ENCODE results near the gene ESAM. TPM values are rescaled to one million over a fixed set of nuclear protein-coding genes. Genes with fewer than 3 reads are reported as not detected.

ESAM gene
- total RNA-seq, 1 donor from 2014 or later, result not detected

DNA sequence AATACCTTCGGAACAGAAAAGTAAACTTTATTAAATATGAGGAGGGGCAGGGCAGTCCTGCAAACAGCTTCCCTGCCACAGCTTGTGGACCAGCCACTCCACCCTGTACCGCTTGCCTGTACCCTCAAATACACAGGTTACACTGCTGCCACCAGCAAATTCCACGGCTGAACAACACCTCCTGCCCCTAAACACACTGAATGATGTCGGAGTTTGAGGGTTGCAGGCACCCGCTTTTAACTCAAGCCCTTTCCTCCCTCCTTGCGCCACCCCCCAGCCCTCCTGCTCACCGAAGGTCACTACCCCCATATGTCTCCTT is 14.0 kb downstream of the ESAM start:
- no peaks in the 10 kb centered on the region for H3K27me3 ChIP-seq (ENCODE audit: control insufficient read depth, insufficient read depth, low read length)
- FAIRE-seq, result no peak
- H3K4me3 ChIP-seq (ENCODE audit: low read depth, low read length), result no peak overlapping the region
- DNase-seq (ENCODE audit: low read depth), result no peak
- TF ChIP-seq, protein P1, sequence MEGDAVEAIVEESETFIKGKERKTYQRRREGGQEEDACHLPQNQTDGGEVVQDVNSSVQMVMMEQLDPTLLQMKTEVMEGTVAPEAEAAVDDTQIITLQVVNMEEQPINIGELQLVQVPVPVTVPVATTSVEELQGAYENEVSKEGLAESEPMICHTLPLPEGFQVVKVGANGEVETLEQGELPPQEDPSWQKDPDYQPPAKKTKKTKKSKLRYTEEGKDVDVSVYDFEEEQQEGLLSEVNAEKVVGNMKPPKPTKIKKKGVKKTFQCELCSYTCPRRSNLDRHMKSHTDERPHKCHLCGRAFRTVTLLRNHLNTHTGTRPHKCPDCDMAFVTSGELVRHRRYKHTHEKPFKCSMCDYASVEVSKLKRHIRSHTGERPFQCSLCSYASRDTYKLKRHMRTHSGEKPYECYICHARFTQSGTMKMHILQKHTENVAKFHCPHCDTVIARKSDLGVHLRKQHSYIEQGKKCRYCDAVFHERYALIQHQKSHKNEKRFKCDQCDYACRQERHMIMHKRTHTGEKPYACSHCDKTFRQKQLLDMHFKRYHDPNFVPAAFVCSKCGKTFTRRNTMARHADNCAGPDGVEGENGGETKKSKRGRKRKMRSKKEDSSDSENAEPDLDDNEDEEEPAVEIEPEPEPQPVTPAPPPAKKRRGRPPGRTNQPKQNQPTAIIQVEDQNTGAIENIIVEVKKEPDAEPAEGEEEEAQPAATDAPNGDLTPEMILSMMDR (IDR thresholded peaks at IDR 0.05; ENCODE audit: insufficient read depth, low read length, severe bottlenecking), result no peak
- no peaks in the 10 kb centered on the region for H3K36me3 ChIP-seq (ENCODE audit: control insufficient read depth, insufficient read depth, low read length)

DNA sequence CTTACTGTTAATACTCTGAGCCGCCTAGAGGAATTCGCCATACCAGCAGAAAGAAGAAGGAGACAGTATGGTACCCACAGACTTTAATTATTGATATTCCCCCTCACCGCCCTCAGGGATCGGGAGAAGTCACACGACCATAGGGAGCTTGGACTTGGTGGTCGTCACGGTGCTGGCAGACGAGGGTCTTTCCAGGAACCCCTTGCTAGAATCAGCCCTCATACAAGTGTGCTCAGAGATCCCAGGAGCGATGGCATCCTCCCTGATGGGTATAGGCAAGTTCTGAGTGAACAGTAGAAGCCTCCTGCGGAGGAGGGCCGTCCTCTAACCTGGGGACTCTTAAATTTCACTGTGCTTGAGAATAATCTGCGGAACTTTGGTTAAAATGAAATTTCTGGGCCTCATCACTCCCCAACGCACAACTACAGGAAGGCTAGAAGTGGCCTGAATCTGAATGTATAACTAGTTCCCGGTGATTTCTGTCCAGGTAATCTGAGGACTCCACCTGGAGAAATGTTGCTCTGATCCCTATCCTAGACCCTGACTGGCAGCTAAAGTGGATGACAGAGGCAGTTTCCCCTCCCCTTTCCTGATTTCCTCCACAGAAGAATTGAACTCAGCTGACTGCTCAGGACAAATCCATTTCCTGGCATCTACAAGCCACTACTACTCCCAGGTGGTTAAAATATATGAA is 14.5 kb downstream of the ESAM start:
- TF ChIP-seq, protein P1 (IDR thresholded peaks at IDR 0.05; ENCODE audit: insufficient read depth, low read length, severe bottlenecking), result no peak
- H3K4me3 ChIP-seq (ENCODE audit: low read depth, low read length), result no peak overlapping the region
- FAIRE-seq (no peak), DNase-seq (ENCODE audit: low read depth) (no peak)
- H3K27me3 ChIP-seq (ENCODE audit: control insufficient read depth, insufficient read depth, low read length), result no peaks in the 10 kb centered on the region
- H3K36me3 ChIP-seq (ENCODE audit: control insufficient read depth, insufficient read depth, low read length), result no peaks in the 10 kb centered on the region

DNA sequence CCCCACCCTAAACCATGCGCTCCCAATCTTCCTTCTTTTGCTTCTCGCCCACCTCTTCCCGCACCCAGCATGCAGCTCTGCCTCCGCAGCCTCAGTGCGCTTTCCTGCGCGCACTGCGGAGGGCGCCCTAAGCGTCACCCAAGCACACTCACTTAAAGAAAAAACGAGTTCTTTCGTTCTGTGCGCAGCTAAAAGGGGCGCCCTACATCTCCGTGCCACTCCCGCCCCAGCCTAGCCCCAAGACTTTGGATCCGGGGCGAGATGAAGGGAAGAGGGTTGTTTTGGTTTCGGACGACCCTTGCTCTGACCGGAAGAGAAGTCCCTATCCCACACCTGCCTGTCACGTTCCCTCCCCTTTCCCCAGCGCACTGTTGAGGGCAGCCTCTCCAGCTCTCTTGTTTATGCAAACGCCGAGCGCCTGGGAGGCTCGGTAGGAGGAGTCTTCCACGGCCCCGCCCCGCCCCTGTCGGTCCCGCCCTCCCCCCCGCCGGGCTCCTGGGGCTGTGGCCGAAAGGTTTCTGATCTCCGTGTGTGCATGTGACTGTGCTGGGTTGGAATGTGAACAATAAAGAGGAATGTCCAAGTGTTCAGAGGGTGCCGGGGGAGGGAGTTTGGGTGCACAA is 15.4 kb downstream of the ESAM start:
- FAIRE-seq, result no peak

DNA sequence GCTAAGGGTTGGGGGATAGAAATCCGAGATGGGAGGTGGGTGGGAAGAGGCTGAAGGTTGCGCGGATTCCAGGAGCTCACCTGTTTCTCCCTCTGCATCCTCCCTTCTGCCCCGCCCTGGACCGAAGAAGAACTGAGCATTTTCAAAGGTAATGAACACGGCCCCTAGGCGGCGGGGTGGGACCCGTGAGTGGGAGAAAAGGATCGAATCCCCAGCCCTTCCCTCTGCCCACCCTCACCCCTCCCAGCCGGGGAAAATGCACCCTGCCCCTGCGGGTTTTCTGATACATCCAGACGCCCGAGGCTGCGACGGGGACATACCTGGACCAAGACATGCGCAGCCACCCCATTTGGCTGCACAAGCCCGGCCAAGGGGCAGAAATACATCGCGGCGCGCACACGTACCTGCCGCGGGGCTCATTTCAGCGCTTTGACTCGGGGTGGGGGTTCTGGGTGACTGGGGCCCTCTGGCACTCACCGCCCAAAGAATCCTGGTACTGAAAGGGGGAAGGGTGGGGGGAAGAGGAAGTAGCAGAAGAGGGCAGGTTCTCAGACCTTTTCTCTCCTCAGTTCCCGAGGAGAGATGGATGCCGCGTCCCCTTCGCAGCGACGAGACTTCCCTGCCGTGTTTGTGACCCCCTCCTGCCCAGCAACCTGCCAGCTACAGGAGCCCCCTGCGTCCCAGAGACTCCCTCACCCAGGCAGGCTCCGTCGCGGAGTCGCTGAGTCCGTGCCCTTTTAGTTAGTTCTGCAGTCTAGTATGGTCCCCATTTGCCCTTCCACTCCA is 16.1 kb downstream of the ESAM start:
- TF ChIP-seq, protein P1 (IDR thresholded peaks at IDR 0.05; ENCODE audit: insufficient read depth, low read length, severe bottlenecking), result peak; percentile 60
- no peaks in the 10 kb centered on the region for H3K36me3 ChIP-seq (ENCODE audit: control insufficient read depth, insufficient read depth, low read length)
- no peak for FAIRE-seq
- no peaks in the 10 kb centered on the region for H3K27me3 ChIP-seq (ENCODE audit: control insufficient read depth, insufficient read depth, low read length)
- no peak for DNase-seq (ENCODE audit: low read depth)
- H3K4me3 ChIP-seq (ENCODE audit: low read depth, low read length), result peak overlapping the region; percentile 64

More for the DNA sequence above, 15.4 kb downstream of the ESAM start:
- Histone ChIP-seq H3K36me3 (ENCODE audit: control insufficient read depth, insufficient read depth, low read length) (no peaks in the 10 kb centered on the region), H3K4me3 (ENCODE audit: low read depth, low read length) (peak overlapping the region; percentile 64), H3K27me3 (ENCODE audit: control insufficient read depth, insufficient read depth, low read length) (no peaks in the 10 kb centered on the region)
- TF ChIP-seq, protein P1 (IDR thresholded peaks at IDR 0.05; ENCODE audit: insufficient read depth, low read length, severe bottlenecking), result peak; percentile 83
- peak; percentile 74 for DNase-seq (ENCODE audit: low read depth)

DNA sequence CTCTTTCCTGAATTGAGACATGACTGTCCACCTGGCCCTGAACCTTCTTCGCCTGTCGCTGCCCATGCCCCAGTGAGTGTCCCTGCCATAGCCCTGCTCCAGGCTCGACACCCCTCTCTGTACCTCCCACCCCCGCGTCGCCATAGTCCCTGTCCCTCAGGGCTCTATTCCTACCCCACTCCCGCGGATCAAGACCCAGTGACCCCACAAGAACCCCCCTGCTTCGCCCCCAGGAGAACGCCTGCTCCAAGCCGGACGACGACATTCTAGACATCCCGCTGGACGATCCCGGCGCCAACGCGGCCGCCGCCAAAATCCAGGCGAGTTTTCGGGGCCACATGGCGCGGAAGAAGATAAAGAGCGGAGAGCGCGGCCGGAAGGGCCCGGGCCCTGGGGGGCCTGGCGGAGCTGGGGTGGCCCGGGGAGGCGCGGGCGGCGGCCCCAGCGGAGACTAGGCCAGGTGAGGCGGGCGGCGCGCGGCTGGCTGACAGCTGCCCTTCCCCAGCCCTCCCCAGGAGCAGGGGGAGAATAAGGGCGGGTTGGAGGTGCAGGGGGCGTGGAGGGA is 16.7 kb downstream of the ESAM start:
- FAIRE-seq, result no peak
- no peak for DNase-seq (ENCODE audit: low read depth)
- Histone ChIP-seq H3K36me3 (ENCODE audit: control insufficient read depth, insufficient read depth, low read length) (no peaks in the 10 kb centered on the region), H3K27me3 (ENCODE audit: control insufficient read depth, insufficient read depth, low read length) (no peaks in the 10 kb centered on the region), H3K4me3 (ENCODE audit: low read depth, low read length) (no peak overlapping the region)
- TF ChIP-seq, protein P1 (IDR thresholded peaks at IDR 0.05; ENCODE audit: insufficient read depth, low read length, severe bottlenecking), result no peak

Measured in bronchial epithelial cell (primary cell).